Vagina (tissue), 2 donors: ENCODE results near the gene RAB29.

ENCODE experiments used
- CTCF ChIP-seq, 3 experiments: fragments of 450-650 bp in 2 of 3; fragments of 200-600 bp in 1 of 3; sonication (generic) in 1 of 3; IDR thresholded peaks; one replicate each; pipeline ENCODE4 v1.5.1; 2017 to 2019; ENCODE audit warnings: antibody characterized with exemption in 3 of 3, mild to moderate bottlenecking in 2 of 3, moderate library complexity in 2 of 3
- POLR2A ChIP-seq, 2 donors: fragments of 450-650 bp; IDR thresholded peaks; one replicate each; pipeline ENCODE4 v1.6.1; 2017; ENCODE audit warnings: antibody characterized with exemption in 2 of 2, mild to moderate bottlenecking in 2 of 2, moderate library complexity in 2 of 2
- POLR2AphosphoS5 ChIP-seq, 2 donors: sonication (generic); formaldehyde crosslinking; IDR thresholded peaks; one replicate each; pipeline ENCODE4 v1.9.0; 2017; ENCODE audit warnings: antibody characterized with exemption in 2 of 2, mild to moderate bottlenecking in 2 of 2, low read depth in 1 of 2; ENCODE audit not compliant: insufficient read depth in 1 of 2

- TF ChIP-seq CTCF (IDR thresholded peaks at IDR 0.05) = no peak
- no peak for TF ChIP-seq POLR2A (IDR thresholded peaks at IDR 0.05)
- TF ChIP-seq POLR2AphosphoS5 (IDR thresholded peaks at IDR 0.05; ENCODE audit: insufficient read depth in 1 of 2, low read depth in 1 of 2) = no peak
Measured at GRCh38 chr1:205824180-205824579, 48.9 kb upstream of the RAB29 start.
